ENCODE results near the gene CFAP43. TPM values are rescaled to one million over a fixed set of nuclear protein-coding genes. Genes with fewer than 3 reads are reported as not detected.

CFAP43 gene
- total and polyA plus RNA-seq, 10 of the 15 experiments (the other 5 are each of a cell fraction or from before 2014, with no cell fraction given), result 0.06 to 0.14 (median 0.10) TPM; not detected in 5

DNA sequence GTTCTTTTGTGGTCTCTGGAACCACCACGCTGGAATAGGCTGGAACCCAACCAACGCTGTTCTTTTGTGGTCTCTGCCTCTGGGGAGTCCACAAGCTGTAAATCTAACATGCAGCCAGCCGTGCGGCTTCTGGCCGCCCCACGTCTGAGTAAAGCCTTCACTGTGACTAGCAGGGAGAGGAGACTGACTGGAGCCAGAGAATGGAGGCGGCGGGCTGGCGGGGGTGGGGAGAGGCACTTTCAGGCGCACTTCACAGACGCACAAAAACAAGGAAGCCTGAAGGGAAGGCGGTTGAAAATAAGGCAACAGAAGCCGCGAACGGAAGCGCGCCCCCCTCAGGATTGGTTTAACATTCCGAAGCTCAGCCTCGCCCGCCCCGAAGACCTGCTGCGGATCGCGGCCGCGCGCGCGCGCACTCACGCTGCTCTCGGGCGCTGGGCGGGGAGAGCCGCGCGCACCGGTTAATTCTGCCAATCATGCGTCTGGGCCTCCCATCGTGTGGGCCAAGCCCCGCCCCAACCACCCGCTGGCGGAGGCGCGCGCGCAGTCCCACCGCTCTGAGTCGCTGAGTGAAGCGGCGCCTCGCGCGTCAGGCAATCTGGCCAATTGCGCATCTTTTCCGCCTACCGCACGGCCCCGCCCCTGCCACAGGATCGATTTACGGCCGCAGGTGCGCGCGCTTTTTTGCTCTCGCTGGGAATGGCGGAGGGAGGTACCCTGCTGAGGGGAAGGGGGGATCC, 110.5 kb downstream of the CFAP43 start, which contains the start of gene SFR1 (continued):
- TF ChIP-seq POLR2AphosphoS2 (IDR thresholded peaks at IDR 0.05; ENCODE audit: low read depth, low read length) (peak; percentile 86; the same call in 1 of the 2 replicates), CHD1 (IDR thresholded peaks at IDR 0.05; ENCODE audit: low read depth, low read length) (no peak), MEF2A (IDR thresholded peaks at IDR 0.05; ENCODE audit: insufficient read depth, low read depth, low read length) (no peak), TCF12 (IDR thresholded peaks at IDR 0.05; ENCODE audit: low read depth, low read length) (no peak), ASH2L (IDR thresholded peaks at IDR 0.05; ENCODE audit: borderline replicate concordance, low read depth) (peak; percentile 60; the same call in 1 of the 2 replicates), NFYA (IDR thresholded peaks at IDR 0.05; ENCODE audit: borderline replicate concordance, low read depth, low read length) (no peak), SIX5 (IDR thresholded peaks at IDR 0.05; ENCODE audit: low read depth, low read length, severe bottlenecking) (no peak)
- TF ChIP-seq, protein P1, sequence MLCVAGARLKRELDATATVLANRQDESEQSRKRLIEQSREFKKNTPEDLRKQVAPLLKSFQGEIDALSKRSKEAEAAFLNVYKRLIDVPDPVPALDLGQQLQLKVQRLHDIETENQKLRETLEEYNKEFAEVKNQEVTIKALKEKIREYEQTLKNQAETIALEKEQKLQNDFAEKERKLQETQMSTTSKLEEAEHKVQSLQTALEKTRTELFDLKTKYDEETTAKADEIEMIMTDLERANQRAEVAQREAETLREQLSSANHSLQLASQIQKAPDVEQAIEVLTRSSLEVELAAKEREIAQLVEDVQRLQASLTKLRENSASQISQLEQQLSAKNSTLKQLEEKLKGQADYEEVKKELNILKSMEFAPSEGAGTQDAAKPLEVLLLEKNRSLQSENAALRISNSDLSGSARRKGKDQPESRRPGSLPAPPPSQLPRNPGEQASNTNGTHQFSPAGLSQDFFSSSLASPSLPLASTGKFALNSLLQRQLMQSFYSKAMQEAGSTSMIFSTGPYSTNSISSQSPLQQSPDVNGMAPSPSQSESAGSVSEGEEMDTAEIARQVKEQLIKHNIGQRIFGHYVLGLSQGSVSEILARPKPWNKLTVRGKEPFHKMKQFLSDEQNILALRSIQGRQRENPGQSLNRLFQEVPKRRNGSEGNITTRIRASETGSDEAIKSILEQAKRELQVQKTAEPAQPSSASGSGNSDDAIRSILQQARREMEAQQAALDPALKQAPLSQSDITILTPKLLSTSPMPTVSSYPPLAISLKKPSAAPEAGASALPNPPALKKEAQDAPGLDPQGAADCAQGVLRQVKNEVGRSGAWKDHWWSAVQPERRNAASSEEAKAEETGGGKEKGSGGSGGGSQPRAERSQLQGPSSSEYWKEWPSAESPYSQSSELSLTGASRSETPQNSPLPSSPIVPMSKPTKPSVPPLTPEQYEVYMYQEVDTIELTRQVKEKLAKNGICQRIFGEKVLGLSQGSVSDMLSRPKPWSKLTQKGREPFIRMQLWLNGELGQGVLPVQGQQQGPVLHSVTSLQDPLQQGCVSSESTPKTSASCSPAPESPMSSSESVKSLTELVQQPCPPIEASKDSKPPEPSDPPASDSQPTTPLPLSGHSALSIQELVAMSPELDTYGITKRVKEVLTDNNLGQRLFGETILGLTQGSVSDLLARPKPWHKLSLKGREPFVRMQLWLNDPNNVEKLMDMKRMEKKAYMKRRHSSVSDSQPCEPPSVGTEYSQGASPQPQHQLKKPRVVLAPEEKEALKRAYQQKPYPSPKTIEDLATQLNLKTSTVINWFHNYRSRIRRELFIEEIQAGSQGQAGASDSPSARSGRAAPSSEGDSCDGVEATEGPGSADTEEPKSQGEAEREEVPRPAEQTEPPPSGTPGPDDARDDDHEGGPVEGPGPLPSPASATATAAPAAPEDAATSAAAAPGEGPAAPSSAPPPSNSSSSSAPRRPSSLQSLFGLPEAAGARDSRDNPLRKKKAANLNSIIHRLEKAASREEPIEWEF (IDR thresholded peaks at IDR 0.05; ENCODE audit: insufficient replicate concordance, low read depth, low read length), result no peak

Data from GM12878 (cell line).